ENCODE measurements around the gene ZNF263. TPM values are rescaled to one million over a fixed set of nuclear protein-coding genes. Genes with fewer than 3 reads are reported as not detected.

The ZNF263 gene
- total and polyA plus RNA-seq, 9 of the 15 experiments (the other 6 are each of a cell fraction or from before 2014, with no cell fraction given) = 4.6 to 48.3 (median 31.8) TPM

- no peaks in the 10 kb centered on the region for H3K79me2 ChIP-seq (ENCODE audit: control insufficient read depth, insufficient read depth, low read length)
- H3K4me3 ChIP-seq = no peak overlapping the region
- H3K9me1 ChIP-seq (ENCODE audit: control insufficient read depth, insufficient read depth, low read length) = no peaks in the 10 kb centered on the region
- intact Hi-C loops (cut with micrococcal nuclease) (loop anchor here (5.0 to 10.0 kb wide), 2 partner anchors 108 to 240 kb away; partner anchors contain the start of gene CLUAP1), in situ Hi-C loops (cut with MboI) (no loop called here)
- POLR2A ChIA-PET = interaction anchor here (0.6 to 2.7 kb wide), 2 partner anchors 8 to 103 kb away, joined by 3 to 12 read pairs; no protein-coding TSS in a partner anchor
- DNase-seq (ENCODE audit: extremely low read depth in 1 of 4, low spot score in 3 of 4) (no peak), FAIRE-seq (no peak), ATAC-seq (no peak)
- TF ChIP-seq TEAD1 (CRISPR knock-in tag; IDR thresholded peaks at IDR 0.05) (no peak), TEAD4 (IDR thresholded peaks at IDR 0.05; ENCODE audit: low read length) (no peak), TEAD4 (CRISPR knock-in tag; IDR thresholded peaks at IDR 0.05; ENCODE audit: borderline replicate concordance) (no peak), MEF2D (tag; conservative IDR thresholded peaks at IDR 0.05; ENCODE audit: low read depth) (no peak), SREBF2 (CRISPR knock-in tag; IDR thresholded peaks at IDR 0.05) (no peak), OTX1 (CRISPR knock-in tag; IDR thresholded peaks at IDR 0.05) (no peak), RBM15 (IDR thresholded peaks at IDR 0.05; ENCODE audit: insufficient read depth, low read length) (no peak), TARDBP (IDR thresholded peaks at IDR 0.05) (no peak), RCOR1 (IDR thresholded peaks at IDR 0.05; ENCODE audit: borderline replicate concordance in 1 of 2, low read depth in 2 of 2, low read length in 2 of 2) (no peak)
- TF ChIP-seq, protein P1, sequence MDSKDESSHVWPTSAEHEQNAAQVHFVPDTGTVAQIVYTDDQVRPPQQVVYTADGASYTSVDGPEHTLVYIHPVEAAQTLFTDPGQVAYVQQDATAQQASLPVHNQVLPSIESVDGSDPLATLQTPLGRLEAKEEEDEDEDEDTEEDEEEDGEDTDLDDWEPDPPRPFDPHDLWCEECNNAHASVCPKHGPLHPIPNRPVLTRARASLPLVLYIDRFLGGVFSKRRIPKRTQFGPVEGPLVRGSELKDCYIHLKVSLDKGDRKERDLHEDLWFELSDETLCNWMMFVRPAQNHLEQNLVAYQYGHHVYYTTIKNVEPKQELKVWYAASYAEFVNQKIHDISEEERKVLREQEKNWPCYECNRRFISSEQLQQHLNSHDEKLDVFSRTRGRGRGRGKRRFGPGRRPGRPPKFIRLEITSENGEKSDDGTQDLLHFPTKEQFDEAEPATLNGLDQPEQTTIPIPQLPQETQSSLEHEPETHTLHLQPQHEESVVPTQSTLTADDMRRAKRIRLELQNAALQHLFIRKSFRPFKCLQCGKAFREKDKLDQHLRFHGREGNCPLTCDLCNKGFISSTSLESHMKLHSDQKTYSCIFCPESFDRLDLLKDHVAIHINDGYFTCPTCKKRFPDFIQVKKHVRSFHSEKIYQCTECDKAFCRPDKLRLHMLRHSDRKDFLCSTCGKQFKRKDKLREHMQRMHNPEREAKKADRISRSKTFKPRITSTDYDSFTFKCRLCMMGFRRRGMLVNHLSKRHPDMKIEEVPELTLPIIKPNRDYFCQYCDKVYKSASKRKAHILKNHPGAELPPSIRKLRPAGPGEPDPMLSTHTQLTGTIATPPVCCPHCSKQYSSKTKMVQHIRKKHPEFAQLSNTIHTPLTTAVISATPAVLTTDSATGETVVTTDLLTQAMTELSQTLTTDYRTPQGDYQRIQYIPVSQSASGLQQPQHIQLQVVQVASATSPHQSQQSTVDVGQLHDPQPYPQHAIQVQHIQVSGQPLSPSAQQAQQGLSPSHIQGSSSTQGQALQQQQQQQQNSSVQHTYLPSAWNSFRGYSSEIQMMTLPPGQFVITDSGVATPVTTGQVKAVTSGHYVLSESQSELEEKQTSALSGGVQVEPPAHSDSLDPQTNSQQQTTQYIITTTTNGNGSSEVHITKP (IDR thresholded peaks at IDR 0.05; ENCODE audit: partially characterized antibody) = peak; percentile 69
- peaks cover 4 to 21% of the 10 kb centered on the region in 2 experiments; a peak in 4 of 5 replicates for H3K4me1 ChIP-seq (replicated peaks in 1 of 2; ENCODE audit: control insufficient read depth in 2 of 2, insufficient read depth in 2 of 2, low read length in 2 of 2)
- H4K20me1 ChIP-seq (replicated peaks; ENCODE audit: control insufficient read depth, insufficient read depth, low read length) = no peaks in the 10 kb centered on the region
- no peak overlapping the region for H2AFZ ChIP-seq (ENCODE audit: low read depth, low read length)
- no peak overlapping the region for H3K27ac ChIP-seq (ENCODE audit: extremely low read depth, low read depth, low read length)
- CTCF ChIA-PET (ENCODE audit: low intra/inter-chr PET ratio) = no interaction called here
- H3K9me3 ChIP-seq (replicated peaks; ENCODE audit: control insufficient read depth, insufficient read depth, low read depth, low read length) = peaks cover 11% of the 10 kb centered on the region
- WGBS (ENCODE audit: insufficient coverage, low coverage, missing lambda C conversion rate) = 72% methylated on average over 4 of the region's 4 CpGs
- H3K36me3 ChIP-seq (ENCODE audit: control insufficient read depth, insufficient read depth, low read length) = no peaks in the 10 kb centered on the region
- H3K9ac ChIP-seq (ENCODE audit: insufficient read depth in 1 of 2, low read depth in 2 of 2, low read length in 2 of 2) = peak overlapping the region in 1 of 2 experiments; percentile 7; a peak in 1 of 4 replicates
- no TSS peak for BruUV-seq (replicated peaks)
- H3K4me2 ChIP-seq (ENCODE audit: insufficient read depth, low read length) = no peak overlapping the region
- H3K27me3 ChIP-seq (ENCODE audit: control insufficient read depth in 2 of 2, insufficient read depth in 2 of 2, low read length in 2 of 2) = peaks cover 11 to 18% of the 10 kb centered on the region in 2 experiments
Observed at GRCh38 chr16:3262517-3262916, 20.8 kb upstream of the ZNF263 start.
